H9 (cell line): ENCODE results near the gene UGT1A8. TPM values are rescaled to one million over a fixed set of nuclear protein-coding genes. Genes with fewer than 3 reads are reported as not detected.

Source experiments
- DNase-seq: peaks from one replicate; pipeline ENCODE4 v3.0.0-alpha.2; 2017
- H2AFZ ChIP-seq: one replicate; pipeline ENCODE4 v1.6.1; 2013; ENCODE audit warnings: mild to moderate bottlenecking, low read length, control low read depth, moderate library complexity
- H2AK5ac ChIP-seq: 2 replicates; pipeline ENCODE4 v1.6.1; 2013; ENCODE audit warnings: low read length, control low read depth, mixed read lengths; ENCODE audit not compliant: insufficient read length
- H2BK120ac ChIP-seq: one replicate; pipeline ENCODE4 v1.6.1; 2013; ENCODE audit warnings: low read depth, mild to moderate bottlenecking, low read length, control low read depth, inconsistent platforms; ENCODE audit not compliant: poor library complexity, severe bottlenecking
- H2BK12ac ChIP-seq: 2 replicates; pipeline ENCODE4 v1.6.1; 2013; ENCODE audit warnings: low read length, control low read depth, mixed read lengths, low read depth; ENCODE audit not compliant: insufficient read length
- H2BK15ac ChIP-seq: 2 replicates; pipeline ENCODE4 v1.6.1; 2013; ENCODE audit warnings: low read depth, low read length, control low read depth
- H2BK20ac ChIP-seq: one replicate; pipeline ENCODE4 v1.6.1; 2013; ENCODE audit warnings: low read depth, mild to moderate bottlenecking, low read length, control low read depth, inconsistent platforms; ENCODE audit not compliant: poor library complexity, severe bottlenecking
- H2BK5ac ChIP-seq: 2 replicates; pipeline ENCODE4 v1.6.1; 2013; ENCODE audit warnings: low read length, control low read depth, mixed read lengths; ENCODE audit not compliant: insufficient read length
- H3K14ac ChIP-seq: 2 replicates; pipeline ENCODE4 v1.6.1; 2013; ENCODE audit warnings: low read length, control low read depth; ENCODE audit not compliant: insufficient read depth
- H3K18ac ChIP-seq: 2 replicates; pipeline ENCODE4 v1.6.1; 2013; ENCODE audit warnings: low read depth, mild to moderate bottlenecking, mixed read lengths, low read length, control low read depth; ENCODE audit not compliant: insufficient read length
- H3K23ac ChIP-seq: 2 replicates; pipeline ENCODE4 v1.6.1; 2013; ENCODE audit warnings: low read length, control low read depth, mixed read lengths, low read depth; ENCODE audit not compliant: insufficient read length
- H3K23me2 ChIP-seq: 2 replicates; pipeline ENCODE4 v1.6.1; 2013; ENCODE audit warnings: low read depth, mild to moderate bottlenecking, mixed read lengths, low read length, control low read depth; ENCODE audit not compliant: insufficient read length, poor library complexity, severe bottlenecking
- H3K27ac ChIP-seq: 2 replicates; pipeline ENCODE4 v1.5.1; 2013; ENCODE audit warnings: low read length, control low read depth, mixed read lengths, low read depth; ENCODE audit not compliant: insufficient read length
- H3K27me3 ChIP-seq: 2 replicates; pipeline ENCODE4 v1.6.1; 2013; ENCODE audit warnings: low read length, control low read depth, inconsistent platforms; ENCODE audit not compliant: insufficient read depth
- H3K4ac ChIP-seq: 2 replicates; pipeline ENCODE4 v1.6.1; 2013; ENCODE audit warnings: low read depth, mild to moderate bottlenecking, control low read depth, inconsistent platforms, low read length, moderate library complexity
- H3K4me1 ChIP-seq: 2 replicates; pipeline ENCODE4 v1.6.1; 2013; ENCODE audit warnings: low read length, control low read depth, inconsistent platforms; ENCODE audit not compliant: insufficient read depth
- H3K4me2 ChIP-seq: 2 replicates; pipeline ENCODE4 v1.6.1; 2013; ENCODE audit warnings: low read length, control low read depth, mixed read lengths; ENCODE audit not compliant: insufficient read length, insufficient read depth
- H3K56ac ChIP-seq: 2 replicates; pipeline ENCODE4 v1.6.1; 2013; ENCODE audit warnings: low read depth, mild to moderate bottlenecking, mixed read lengths, low read length, control low read depth; ENCODE audit not compliant: insufficient read length
- H3K79me1 ChIP-seq: 2 replicates; pipeline ENCODE4 v1.6.1; 2013; ENCODE audit warnings: low read depth, mild to moderate bottlenecking, moderate library complexity, low read length, control low read depth, inconsistent platforms; ENCODE audit not compliant: insufficient read depth, poor library complexity, severe bottlenecking
- H3K79me2 ChIP-seq: 2 replicates; pipeline ENCODE4 v1.6.1; 2013; ENCODE audit warnings: low read length, control low read depth, inconsistent platforms; ENCODE audit not compliant: insufficient read depth
- H3K9ac ChIP-seq: 2 replicates; pipeline ENCODE4 v1.6.1; 2013; ENCODE audit warnings: low read length, control low read depth, mixed read lengths; ENCODE audit not compliant: insufficient read length; ENCODE audit errors: extremely low read depth
- H3K9me3 ChIP-seq: one replicate; pipeline ENCODE4 v1.6.1; 2013; ENCODE audit warnings: low read depth, low read length, inconsistent platforms; ENCODE audit not compliant: control insufficient read depth
- H3T11ph ChIP-seq: one replicate; pipeline ENCODE4 v1.6.1; 2013; ENCODE audit warnings: mild to moderate bottlenecking, low read length, control low read depth, inconsistent platforms
- H4K20me1 ChIP-seq: one replicate; pipeline ENCODE4 v1.6.1; 2013; ENCODE audit not compliant: control insufficient read depth, insufficient read length, insufficient read depth
- H4K5ac ChIP-seq: 2 replicates; pipeline ENCODE4 v1.6.1; 2013; ENCODE audit warnings: low read depth, mild to moderate bottlenecking, mixed read lengths, low read length, control low read depth; ENCODE audit not compliant: insufficient read length
- H4K8ac ChIP-seq: replicated peaks from 2 replicates; pipeline ENCODE4 v1.6.1; 2013; ENCODE audit warnings: low read length, control low read depth, mixed read lengths, low read depth; ENCODE audit not compliant: insufficient read length
- H4K91ac ChIP-seq: 2 replicates; pipeline ENCODE4 v1.6.1; 2013; ENCODE audit warnings: low read depth, mild to moderate bottlenecking, moderate library complexity, mixed read lengths, low read length, control low read depth; ENCODE audit not compliant: insufficient read length
- H3K27ac Mint-ChIP-seq, 3 experiments: 2 replicates in 2 of 3; 3 replicates in 1 of 3; pipeline ENCODE4 v1.8.0; 2020 to 2021; ENCODE audit warnings: mixed read lengths in 3 of 3, mild to moderate bottlenecking in 1 of 3, moderate library complexity in 1 of 3
- H3K27me3 Mint-ChIP-seq: 2 replicates; pipeline ENCODE4 v1.8.0; 2021; ENCODE audit warnings: low read depth, mild to moderate bottlenecking, moderate library complexity, mixed read lengths
- H3K36me3 Mint-ChIP-seq, 3 experiments: 2 replicates in 2 of 3; 3 replicates in 1 of 3; pipeline ENCODE4 v1.8.0; 2020 to 2021; ENCODE audit warnings: low read depth in 3 of 3, mixed read lengths in 3 of 3; ENCODE audit not compliant: insufficient read depth in 1 of 3
- H3K4me1 Mint-ChIP-seq, 2 experiments: 2 replicates each; pipeline ENCODE4 v1.8.0; 2020; ENCODE audit warnings: mixed read lengths in 2 of 2
- H3K4me3 Mint-ChIP-seq, 2 experiments: 2 replicates in 1 of 2; 3 replicates in 1 of 2; pipeline ENCODE4 v1.8.0; 2020 to 2021; ENCODE audit warnings: mild to moderate bottlenecking in 2 of 2, mixed read lengths in 2 of 2, moderate library complexity in 1 of 2
- H3K9me3 Mint-ChIP-seq, 2 experiments: 2 replicates in 1 of 2; 3 replicates in 1 of 2; pipeline ENCODE4 v1.8.0; 2020; ENCODE audit warnings: mild to moderate bottlenecking in 2 of 2, mixed read lengths in 2 of 2, moderate library complexity in 1 of 2
- WGBS: extraction: QIAGEN DNeasy Blood & Tissue Kit; methylation state at CpG from one replicate; pipeline ENCODE4 v1.1.7; 2013; ENCODE audit warnings: missing lambda C conversion rate, low lambda C conversion rate, mixed read lengths; ENCODE audit not compliant: insufficient read length; ENCODE audit errors: extremely low coverage; 5-methylcytosine and 5-hydroxymethylcytosine counted together
- total RNA-seq: library from RNA; stranded (reverse); gene quantifications from 2 replicates; pipeline ENCODE4 v1.2.1, GENCODE V29; 2021
- TF ChIP-seq, protein P1 (sequence below): fragments of 200-600 bp; sonication (generic); conservative IDR thresholded peaks from 3 replicates; pipeline ENCODE4 v1.8.0; 2021; ENCODE audit warnings: antibody characterized with exemption, mild to moderate bottlenecking

Gene UGT1A8
- total RNA-seq, 1 experiment from 2014 or later = not detected

DNA sequence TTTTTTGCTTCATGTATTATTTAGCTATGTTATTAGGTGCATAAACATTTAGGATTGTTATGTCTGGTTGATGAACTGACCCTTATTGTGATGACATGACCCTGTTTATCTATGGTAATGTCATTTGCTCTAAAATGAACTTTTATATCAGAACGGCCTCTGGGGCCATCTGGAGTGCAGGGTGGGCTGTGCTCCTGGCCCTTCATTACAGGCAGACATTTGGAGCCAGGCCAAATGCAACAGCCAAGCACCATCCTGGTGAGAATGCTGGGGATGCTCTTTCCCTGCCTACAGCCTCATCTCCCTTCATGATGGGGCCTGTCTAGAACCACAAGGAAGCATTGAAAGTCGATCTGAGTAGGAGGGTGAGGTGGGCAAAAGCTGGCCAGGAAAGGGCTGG, 198.9 kb downstream of the UGT1A8 start:
- Histone ChIP-seq H3K56ac (no peak overlapping the region), H3K9me3 (no peaks in the 10 kb centered on the region), H3K79me1 (no peaks in the 10 kb centered on the region), H3K79me2 (no peaks in the 10 kb centered on the region), H3K9ac (no peak overlapping the region), H3K4ac (no peak overlapping the region), H4K91ac (no peak overlapping the region), H2BK20ac (no peak overlapping the region), H2AFZ (no peak overlapping the region), H2BK120ac (no peak overlapping the region), H3K27me3 (no peaks in the 10 kb centered on the region), H3K23ac (no peak overlapping the region), H3K14ac (no peak overlapping the region), H3K4me2 (no peak overlapping the region), H2BK15ac (no peak overlapping the region), H3K4me1 (no peaks in the 10 kb centered on the region), H4K5ac (no peak overlapping the region), H3K27ac (no peak overlapping the region), H4K20me1 (no peaks in the 10 kb centered on the region), H2AK5ac (no peak overlapping the region), H4K8ac (no peak overlapping the region), H2BK5ac (no peak overlapping the region), H3K18ac (no peak overlapping the region), H2BK12ac (no peak overlapping the region), H3T11ph (no peak overlapping the region), H3K23me2 (no peaks in the 10 kb centered on the region)
- Mint-ChIP-seq H3K4me1 (no peaks in the 10 kb centered on the region), H3K36me3 (no peaks in the 10 kb centered on the region), H3K27ac (no peak overlapping the region), H3K4me3 (no peak overlapping the region), H3K9me3 (no peaks in the 10 kb centered on the region; a peak in 1 of 5 replicates), H3K27me3 (peaks cover 7% of the 10 kb centered on the region)
- DNase-seq = no peak
- no CpG with 5 or more reads among the region's 2 CpGs for WGBS
- TF ChIP-seq, protein P1, sequence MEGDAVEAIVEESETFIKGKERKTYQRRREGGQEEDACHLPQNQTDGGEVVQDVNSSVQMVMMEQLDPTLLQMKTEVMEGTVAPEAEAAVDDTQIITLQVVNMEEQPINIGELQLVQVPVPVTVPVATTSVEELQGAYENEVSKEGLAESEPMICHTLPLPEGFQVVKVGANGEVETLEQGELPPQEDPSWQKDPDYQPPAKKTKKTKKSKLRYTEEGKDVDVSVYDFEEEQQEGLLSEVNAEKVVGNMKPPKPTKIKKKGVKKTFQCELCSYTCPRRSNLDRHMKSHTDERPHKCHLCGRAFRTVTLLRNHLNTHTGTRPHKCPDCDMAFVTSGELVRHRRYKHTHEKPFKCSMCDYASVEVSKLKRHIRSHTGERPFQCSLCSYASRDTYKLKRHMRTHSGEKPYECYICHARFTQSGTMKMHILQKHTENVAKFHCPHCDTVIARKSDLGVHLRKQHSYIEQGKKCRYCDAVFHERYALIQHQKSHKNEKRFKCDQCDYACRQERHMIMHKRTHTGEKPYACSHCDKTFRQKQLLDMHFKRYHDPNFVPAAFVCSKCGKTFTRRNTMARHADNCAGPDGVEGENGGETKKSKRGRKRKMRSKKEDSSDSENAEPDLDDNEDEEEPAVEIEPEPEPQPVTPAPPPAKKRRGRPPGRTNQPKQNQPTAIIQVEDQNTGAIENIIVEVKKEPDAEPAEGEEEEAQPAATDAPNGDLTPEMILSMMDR = no peak
